ENCODE data around the gene ZNF358. TPM values are rescaled to one million over a fixed set of nuclear protein-coding genes. Genes with fewer than 3 reads are reported as not detected.

ZNF358 gene
- total RNA-seq, 1 donor from 2014 or later: 4.8 TPM

GRCh38 chr19:7500811-7501450 lies 15.0 kb upstream of the ZNF358 start:
- Mint-ChIP-seq H3K36me3 (ENCODE audit: low read depth) (no peaks in the 10 kb centered on the region), H3K27me3 (ENCODE audit: insufficient read depth) (peaks cover 34% of the 10 kb centered on the region), H3K4me3 (peak overlapping the region; percentile 54), H3K27ac (no peak overlapping the region), H3K9me3 (no peaks in the 10 kb centered on the region), H3K4me1 (ENCODE audit: low read depth) (peaks cover 4% of the 10 kb centered on the region)
- intact Hi-C loops (cut with micrococcal nuclease): loop anchor here (1.0 kb wide), 1 partner anchor 9 kb away; no protein-coding TSS in a partner anchor
- DNase-seq (ENCODE audit: low spot score): peak; percentile 41

DNA sequence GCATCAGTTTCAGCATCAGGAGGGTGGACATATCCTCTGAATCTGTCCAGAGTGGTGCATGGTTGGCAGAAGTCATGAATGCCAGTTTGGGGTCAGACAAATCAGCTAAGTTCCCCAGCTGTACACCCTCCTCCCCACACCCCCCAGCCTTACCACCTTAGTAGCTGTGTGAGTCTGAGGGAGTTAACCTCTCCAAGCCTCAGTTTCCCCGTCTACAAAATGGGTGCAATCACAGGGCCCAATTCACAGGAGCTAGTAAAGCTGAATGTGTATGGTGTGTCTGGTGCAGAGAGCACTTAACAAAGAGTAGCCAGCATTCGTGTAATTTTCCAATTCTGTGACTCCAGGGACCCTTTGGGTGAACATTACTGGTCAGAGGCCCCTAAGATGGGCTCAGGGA lies 13.4 kb upstream of the ZNF358 start:
- peaks cover 4% of the 10 kb centered on the region for H3K4me1 Mint-ChIP-seq (ENCODE audit: low read depth)
- H3K27me3 Mint-ChIP-seq (ENCODE audit: insufficient read depth): peaks cover 37% of the 10 kb centered on the region
- H3K27ac Mint-ChIP-seq: no peak overlapping the region
- DNase-seq (ENCODE audit: low spot score): no peak
- intact Hi-C loops (cut with micrococcal nuclease): no loop called here
- H3K9me3 Mint-ChIP-seq: no peaks in the 10 kb centered on the region
- H3K4me3 Mint-ChIP-seq: no peak overlapping the region
- no peaks in the 10 kb centered on the region for H3K36me3 Mint-ChIP-seq (ENCODE audit: low read depth)

- Mint-ChIP-seq H3K27me3 (ENCODE audit: insufficient read depth) (peaks cover 28% of the 10 kb centered on the region), H3K4me3 (no peak overlapping the region), H3K9me3 (no peaks in the 10 kb centered on the region), H3K4me1 (ENCODE audit: low read depth) (peaks cover 4% of the 10 kb centered on the region), H3K27ac (no peak overlapping the region), H3K36me3 (ENCODE audit: low read depth) (no peaks in the 10 kb centered on the region)
- intact Hi-C loops (cut with micrococcal nuclease): no loop called here
- DNase-seq (ENCODE audit: low spot score): no peak
These were observed 11.2 kb upstream of the ZNF358 start for GRCh38 chr19:7504684-7505083.

GRCh38 chr19:7505288-7505681 lies 10.6 kb upstream of the ZNF358 start:
- Mint-ChIP-seq H3K27me3 (ENCODE audit: insufficient read depth) (peaks cover 25% of the 10 kb centered on the region), H3K27ac (no peak overlapping the region), H3K4me3 (peak overlapping the region; percentile 15), H3K9me3 (no peaks in the 10 kb centered on the region), H3K36me3 (ENCODE audit: low read depth) (no peaks in the 10 kb centered on the region), H3K4me1 (ENCODE audit: low read depth) (peaks cover 4% of the 10 kb centered on the region)
- no peak for DNase-seq (ENCODE audit: low spot score)
- intact Hi-C loops (cut with micrococcal nuclease): no loop called here

- Mint-ChIP-seq H3K4me1 (ENCODE audit: low read depth) (peaks cover 4% of the 10 kb centered on the region), H3K36me3 (ENCODE audit: low read depth) (no peaks in the 10 kb centered on the region), H3K27me3 (ENCODE audit: insufficient read depth) (peaks cover 25% of the 10 kb centered on the region), H3K27ac (no peak overlapping the region), H3K4me3 (peak overlapping the region; percentile 26), H3K9me3 (no peaks in the 10 kb centered on the region)
- DNase-seq (ENCODE audit: low spot score): no peak
- intact Hi-C loops (cut with micrococcal nuclease): loop anchor here (1.0 kb wide), 1 partner anchor 14 kb away; no protein-coding TSS in a partner anchor
These were observed 10.1 kb upstream of the ZNF358 start for GRCh38 chr19:7505682-7506384.

- Mint-ChIP-seq H3K27me3 (ENCODE audit: insufficient read depth) (peaks cover 26% of the 10 kb centered on the region), H3K36me3 (ENCODE audit: low read depth) (no peaks in the 10 kb centered on the region), H3K9me3 (no peaks in the 10 kb centered on the region), H3K27ac (no peak overlapping the region), H3K4me3 (peak overlapping the region; percentile 26), H3K4me1 (ENCODE audit: low read depth) (no peaks in the 10 kb centered on the region)
- DNase-seq (ENCODE audit: low spot score): peak; percentile 33
- intact Hi-C loops (cut with micrococcal nuclease): loop anchor here (1.0 kb wide), 1 partner anchor 14 kb away; no protein-coding TSS in a partner anchor
These were observed 9.2 kb upstream of the ZNF358 start for GRCh38 chr19:7506385-7507328.

DNA sequence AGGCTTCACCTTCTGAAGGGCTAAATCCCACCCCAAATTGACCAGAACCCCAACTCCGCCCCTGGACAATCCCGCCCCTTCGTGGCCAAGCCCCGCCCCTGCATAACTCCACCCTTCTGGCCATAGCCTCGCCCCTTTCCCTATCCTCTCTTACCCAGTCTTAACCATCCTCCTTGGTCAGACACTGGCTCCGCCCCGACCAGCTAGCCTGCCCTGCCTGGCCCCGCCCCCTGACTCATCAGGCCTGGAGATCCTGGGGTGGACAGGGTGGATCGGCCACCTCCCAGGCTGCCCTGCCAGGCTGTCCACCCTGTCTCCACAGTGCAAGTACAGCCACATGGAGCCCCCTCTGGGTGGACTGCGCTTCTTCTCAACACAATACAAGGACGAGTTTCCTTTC lies 8.0 kb upstream of the ZNF358 start:
- intact Hi-C loops (cut with micrococcal nuclease): no loop called here
- Mint-ChIP-seq H3K27me3 (ENCODE audit: insufficient read depth) (peaks cover 17% of the 10 kb centered on the region), H3K4me1 (ENCODE audit: low read depth) (no peaks in the 10 kb centered on the region), H3K36me3 (ENCODE audit: low read depth) (no peaks in the 10 kb centered on the region), H3K4me3 (no peak overlapping the region), H3K9me3 (no peaks in the 10 kb centered on the region), H3K27ac (no peak overlapping the region)
- no peak for DNase-seq (ENCODE audit: low spot score)

GRCh38 chr19:7509625-7510024 lies 6.3 kb upstream of the ZNF358 start:
- peaks cover 14% of the 10 kb centered on the region for H3K27me3 Mint-ChIP-seq (ENCODE audit: insufficient read depth)
- H3K36me3 Mint-ChIP-seq (ENCODE audit: low read depth): no peaks in the 10 kb centered on the region
- intact Hi-C loops (cut with micrococcal nuclease): no loop called here
- H3K4me1 Mint-ChIP-seq (ENCODE audit: low read depth): no peaks in the 10 kb centered on the region
- H3K9me3 Mint-ChIP-seq: no peaks in the 10 kb centered on the region
- H3K4me3 Mint-ChIP-seq: no peak overlapping the region
- DNase-seq (ENCODE audit: low spot score): no peak
- no peak overlapping the region for H3K27ac Mint-ChIP-seq

DNA sequence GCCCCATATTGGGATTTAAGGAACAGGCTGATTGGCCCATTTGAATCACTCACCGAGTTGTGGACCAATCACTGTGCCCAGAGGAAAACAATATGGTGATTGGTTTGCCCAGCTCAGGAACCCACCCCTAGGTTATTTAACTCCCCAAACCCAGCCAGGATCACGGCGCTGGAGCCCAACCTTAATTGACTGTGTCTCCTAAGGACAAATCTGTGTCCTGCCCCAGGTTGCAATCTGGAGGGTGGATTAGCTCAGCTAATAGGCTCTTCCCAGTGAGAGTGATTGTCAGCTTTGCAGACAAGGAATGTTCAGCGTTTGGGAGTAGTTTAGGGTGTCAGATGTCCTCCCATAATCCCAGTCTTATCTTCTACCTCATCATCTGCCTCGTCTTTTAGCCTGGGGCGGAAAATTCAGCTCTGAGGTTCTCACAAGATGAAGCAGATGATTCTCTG lies 3.5 kb upstream of the ZNF358 start:
- peaks cover 5% of the 10 kb centered on the region for H3K4me1 Mint-ChIP-seq (ENCODE audit: low read depth)
- H3K27ac Mint-ChIP-seq: no peak overlapping the region
- no peak overlapping the region for H3K4me3 Mint-ChIP-seq
- H3K36me3 Mint-ChIP-seq (ENCODE audit: low read depth): no peaks in the 10 kb centered on the region
- H3K27me3 Mint-ChIP-seq (ENCODE audit: insufficient read depth): peaks cover 22% of the 10 kb centered on the region
- no peak for DNase-seq (ENCODE audit: low spot score)
- intact Hi-C loops (cut with micrococcal nuclease): no loop called here
- no peaks in the 10 kb centered on the region for H3K9me3 Mint-ChIP-seq

DNA sequence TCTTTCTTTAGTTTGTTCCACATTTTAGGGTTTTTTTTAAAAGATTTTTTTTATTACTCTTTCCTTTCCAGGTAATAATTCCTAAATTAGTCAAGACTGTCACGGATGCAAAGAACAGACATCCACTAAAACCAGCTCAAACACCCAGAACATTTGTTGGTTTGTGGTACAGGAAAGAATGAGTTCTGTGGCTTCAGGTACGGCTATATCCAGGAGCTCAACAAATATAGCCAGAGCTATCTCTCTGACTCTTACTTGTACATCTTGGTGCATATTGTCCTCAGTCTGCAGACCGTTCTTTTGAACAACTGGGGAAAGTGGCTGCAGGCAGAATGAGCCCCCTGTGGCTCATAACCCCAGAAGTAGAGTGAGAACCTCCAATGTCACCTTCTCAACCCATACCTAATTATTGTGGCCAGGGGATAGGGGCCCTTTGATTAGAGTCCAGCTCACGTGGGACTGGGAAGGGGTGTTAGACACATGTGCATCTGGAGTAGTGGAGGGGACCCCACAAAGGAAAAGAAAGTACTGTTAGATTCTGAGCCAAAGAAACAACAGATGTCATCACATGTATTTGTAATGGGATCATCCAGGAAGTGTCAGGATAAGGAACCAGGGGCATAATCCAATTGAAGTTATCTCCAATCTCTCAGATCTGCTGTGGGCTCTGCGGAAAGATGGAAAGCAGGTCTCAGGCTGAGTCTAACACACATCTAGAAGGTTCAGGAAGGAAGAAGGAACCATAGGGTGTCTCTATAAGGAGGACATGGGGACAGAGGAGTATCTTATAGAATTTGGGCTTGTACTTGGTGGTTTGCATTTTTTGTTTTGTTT lies 1.9 kb upstream of the ZNF358 start:
- intact Hi-C loops (cut with micrococcal nuclease): no loop called here
- H3K27ac Mint-ChIP-seq: no peak overlapping the region

DNA sequence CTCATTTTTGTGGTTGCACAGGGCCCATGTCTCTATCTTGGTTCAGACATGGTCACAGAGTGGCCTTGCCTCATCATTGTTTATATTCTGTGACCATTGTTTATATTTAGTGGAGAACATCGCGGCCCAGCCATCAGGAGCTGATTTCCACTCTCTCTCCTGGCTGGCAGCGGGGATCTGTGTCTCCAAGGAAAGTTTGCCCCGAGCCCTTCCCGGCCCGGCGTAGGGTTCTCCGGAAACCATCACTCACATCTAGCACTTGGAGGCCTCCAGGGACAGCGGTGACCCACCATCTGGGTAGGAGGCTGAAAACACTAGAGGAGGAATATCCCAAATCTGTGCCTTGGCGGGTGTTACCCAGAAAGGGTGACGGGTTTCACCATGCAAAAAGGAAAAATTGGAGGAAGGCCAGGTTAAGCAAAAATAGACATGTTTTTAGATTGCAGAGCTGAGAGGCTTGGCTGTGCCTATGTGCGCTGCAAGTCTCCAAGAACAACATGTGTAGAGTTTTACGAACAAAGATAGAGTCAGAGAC lies 726 bp upstream of the ZNF358 start:
- Mint-ChIP-seq H3K36me3 (ENCODE audit: low read depth) (no peaks in the 10 kb centered on the region), H3K4me3 (peak overlapping the region; percentile 74), H3K27ac (peak overlapping the region; percentile 9), H3K27me3 (ENCODE audit: insufficient read depth) (peaks cover 23% of the 10 kb centered on the region), H3K9me3 (no peaks in the 10 kb centered on the region), H3K4me1 (ENCODE audit: low read depth) (peaks cover 5% of the 10 kb centered on the region)
- intact Hi-C loops (cut with micrococcal nuclease): no loop called here
- DNase-seq (ENCODE audit: low spot score): no peak

More for the DNA sequence above, 1.9 kb upstream of the ZNF358 start:
- H3K9me3 Mint-ChIP-seq: no peaks in the 10 kb centered on the region
- peaks cover 5% of the 10 kb centered on the region for H3K4me1 Mint-ChIP-seq (ENCODE audit: low read depth)
- peaks cover 26% of the 10 kb centered on the region for H3K27me3 Mint-ChIP-seq (ENCODE audit: insufficient read depth)
- DNase-seq (ENCODE audit: low spot score): no peak
- H3K4me3 Mint-ChIP-seq: no peak overlapping the region
- no peaks in the 10 kb centered on the region for H3K36me3 Mint-ChIP-seq (ENCODE audit: low read depth)

- Mint-ChIP-seq H3K4me1 (ENCODE audit: low read depth) (peaks cover 5% of the 10 kb centered on the region), H3K36me3 (ENCODE audit: low read depth) (no peaks in the 10 kb centered on the region), H3K4me3 (peak overlapping the region; percentile 69), H3K9me3 (no peaks in the 10 kb centered on the region), H3K27ac (no peak overlapping the region), H3K27me3 (ENCODE audit: insufficient read depth) (peaks cover 19% of the 10 kb centered on the region)
- DNase-seq (ENCODE audit: low spot score): no peak
- intact Hi-C loops (cut with micrococcal nuclease): no loop called here
These were observed 430 bp downstream of the ZNF358 start for GRCh38 chr19:7516333-7516732.
